Fibroblast of skin of abdomen (primary cell): ENCODE measurements around the gene GNB1L.

Experiments
- DNase-seq: peaks from one replicate; pipeline ENCODE4 v3.0.0-alpha.2; 2013

The GNB1L gene

DNA sequence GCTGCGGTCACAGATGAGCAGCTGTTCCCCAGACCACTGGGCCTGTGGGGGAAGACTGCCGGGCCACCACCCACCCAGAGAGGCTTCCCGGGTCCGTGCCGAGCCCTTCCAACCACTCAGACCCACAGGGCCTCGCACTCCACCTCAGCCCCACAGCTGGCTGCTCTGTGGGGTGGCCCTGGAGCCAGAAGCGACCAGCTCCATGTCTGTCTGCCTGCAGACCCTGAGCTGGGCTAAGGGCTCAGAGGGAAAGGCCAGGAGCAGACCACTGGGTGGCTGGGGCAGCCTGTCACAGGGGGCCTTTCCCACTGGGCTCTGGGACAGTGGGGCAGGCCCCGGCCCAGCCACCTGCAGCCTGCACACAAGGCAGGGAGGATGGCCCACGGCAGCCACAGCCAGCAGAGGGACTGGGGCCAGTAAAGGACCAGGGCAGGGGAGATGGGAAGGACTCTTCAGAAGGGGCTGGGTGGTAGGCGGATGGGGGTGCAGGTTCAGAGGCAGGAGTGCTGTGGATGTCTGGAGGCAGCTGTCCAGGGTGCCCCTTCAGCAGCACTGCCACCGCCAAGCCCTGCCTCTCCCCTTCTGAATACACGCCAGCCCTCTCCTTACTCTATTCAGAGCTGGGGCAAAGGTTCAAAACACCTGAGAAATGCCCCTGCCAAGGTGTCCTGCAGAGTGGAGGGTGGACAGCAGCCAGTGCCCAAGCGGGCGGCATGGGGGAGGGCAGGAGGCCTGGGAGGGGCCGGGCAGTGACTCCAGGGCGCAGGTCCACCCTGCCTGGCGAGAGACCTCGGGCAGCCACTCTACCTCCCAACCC lies 32.2 kb downstream of the GNB1L start:
- DNase-seq, result no peak

GRCh38 chr22:19821523-19822300 lies 33.0 kb downstream of the GNB1L start:
- no peak for DNase-seq

DNA sequence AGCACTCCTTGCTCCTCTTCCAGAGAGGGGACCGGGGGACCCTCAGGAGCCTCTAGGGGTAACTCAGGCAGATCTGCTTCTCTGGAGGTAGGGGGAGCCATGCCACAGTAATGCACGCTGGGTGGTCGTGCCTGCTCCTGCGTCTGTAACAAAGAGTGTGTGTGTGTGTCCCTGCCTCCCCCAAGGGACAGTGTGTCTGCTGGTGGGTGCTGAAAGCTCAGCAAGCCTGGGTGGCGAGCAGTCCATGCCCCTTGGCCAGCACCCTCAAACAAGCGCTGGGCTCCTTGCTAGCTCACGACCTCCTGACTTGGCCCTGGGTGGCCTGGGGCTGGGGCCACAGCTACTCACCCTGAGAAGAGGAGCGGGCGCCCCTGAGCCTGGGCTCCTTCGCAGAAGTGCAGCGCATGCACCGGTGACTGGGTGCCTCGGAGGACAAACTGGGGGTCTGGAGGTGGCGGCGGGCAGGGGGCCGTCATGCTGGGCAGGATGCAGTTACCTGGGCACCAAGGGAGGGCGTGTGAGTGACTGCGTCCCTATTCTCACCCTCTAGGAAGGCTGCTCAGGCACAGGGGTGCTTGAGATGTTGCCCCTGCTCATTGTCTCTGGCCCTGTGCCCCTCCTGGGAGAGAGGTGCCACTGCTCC lies 33.7 kb downstream of the GNB1L start:
- DNase-seq, result no peak

DNA sequence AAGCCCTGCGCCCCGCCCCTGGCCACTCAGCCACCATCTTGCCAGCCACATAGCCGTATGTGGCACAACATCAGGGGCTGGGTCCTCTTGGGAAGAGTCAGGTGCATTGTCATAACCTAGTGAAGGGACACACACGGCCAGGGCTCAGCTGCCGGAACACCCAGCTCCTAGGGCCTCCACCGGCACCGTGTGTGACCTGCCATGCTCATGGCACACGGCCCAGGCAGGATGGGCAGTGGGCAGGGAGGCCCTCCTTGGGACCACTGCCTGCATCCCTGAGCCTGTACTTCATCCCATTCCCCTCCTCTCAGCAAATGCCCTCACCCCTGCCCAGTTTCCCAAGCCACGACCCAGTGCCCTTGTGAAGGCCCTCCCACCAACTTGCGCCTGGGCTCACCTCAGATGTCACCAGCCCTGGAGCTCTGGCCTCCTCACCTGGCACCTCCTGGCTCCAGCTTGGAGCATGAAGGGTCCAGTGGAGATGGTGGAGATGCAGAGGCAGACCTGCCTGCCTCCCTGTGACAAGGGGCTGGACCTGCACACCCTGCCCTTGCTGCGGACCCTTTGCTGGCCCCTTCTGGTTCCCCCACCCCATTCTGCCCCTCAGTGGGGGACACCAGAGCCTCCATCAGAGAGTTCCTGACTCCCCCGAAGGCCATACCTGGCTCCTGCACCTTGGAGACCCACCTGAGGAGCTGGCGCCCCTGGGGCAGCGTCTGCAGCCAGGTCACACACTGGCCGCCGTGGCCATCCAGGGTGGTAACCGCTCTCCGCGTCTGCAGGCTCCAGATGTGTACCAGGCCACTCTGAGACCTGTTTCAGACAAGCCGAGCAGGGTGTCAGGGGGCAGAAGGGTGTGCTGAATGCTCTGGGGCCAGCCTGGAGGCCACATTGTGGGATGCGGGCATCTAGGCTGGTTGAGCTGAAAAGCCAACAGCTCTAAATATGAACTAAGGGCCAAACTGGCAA lies 34.5 kb downstream of the GNB1L start:
- DNase-seq, result no peak

- DNase-seq, result no peak
Measured at GRCh38 chr22:19819208-19819910, 35.3 kb downstream of the GNB1L start.

- no peak for DNase-seq
Measured at GRCh38 chr22:19818324-19819207, 36.1 kb downstream of the GNB1L start.

DNA sequence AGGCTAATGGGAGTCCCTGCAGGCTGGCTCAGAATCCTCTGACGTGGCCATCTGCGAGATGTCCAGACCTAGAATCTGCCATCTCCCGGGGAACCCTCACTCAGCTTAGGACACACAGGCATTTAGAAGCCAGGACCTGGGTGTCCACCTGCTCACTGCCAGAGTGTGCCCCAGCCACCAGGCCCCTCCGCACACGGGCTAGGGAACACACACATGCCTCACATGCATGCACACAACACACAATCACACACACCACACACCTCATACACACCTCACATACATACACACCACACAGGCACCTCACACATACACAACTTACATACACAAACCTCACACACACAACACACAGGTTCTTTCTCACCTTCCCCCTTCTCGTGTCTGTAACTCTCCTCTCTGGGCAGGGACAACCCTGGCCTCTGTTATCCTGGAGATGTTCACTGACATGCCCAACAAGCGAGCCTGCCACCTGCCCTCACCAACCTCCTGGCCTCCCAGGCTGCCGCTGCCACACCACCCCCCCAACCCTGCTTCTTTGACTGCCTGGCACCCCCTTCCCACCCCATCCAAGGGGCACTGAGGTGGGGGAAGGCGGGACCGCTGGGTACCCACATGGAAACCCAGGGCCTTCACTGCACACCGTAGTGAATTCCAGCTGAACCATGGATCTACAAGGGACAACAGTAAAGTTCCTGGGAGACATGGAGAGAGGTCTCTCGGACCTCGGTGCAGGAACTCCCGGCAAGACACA lies 38.1 kb downstream of the GNB1L start:
- no peak for DNase-seq

DNA sequence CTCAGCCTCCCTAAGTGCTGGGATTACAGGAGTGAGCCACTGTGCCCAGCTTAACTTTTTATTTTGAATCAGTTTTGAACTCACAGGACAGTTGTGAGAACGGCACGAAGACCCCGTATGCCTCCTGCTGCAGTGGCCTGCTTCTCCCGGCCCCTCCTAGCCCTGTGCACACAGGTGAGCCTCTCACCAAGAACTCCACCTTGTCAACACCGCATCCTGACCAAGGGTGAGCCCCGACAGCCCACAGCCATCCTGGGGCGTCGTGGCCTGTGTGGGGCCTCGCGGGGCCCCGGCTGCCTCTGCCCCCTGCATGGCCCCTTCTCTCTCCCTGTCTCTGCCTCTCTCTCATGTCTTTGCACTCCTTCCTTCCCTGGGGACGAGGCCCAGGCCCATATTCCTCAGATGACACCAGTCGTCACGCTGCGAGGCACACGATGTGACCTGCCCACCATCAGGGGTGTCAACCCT lies 38.8 kb downstream of the GNB1L start:
- no peak for DNase-seq

GRCh38 chr22:19815093-19815822 lies 39.4 kb downstream of the GNB1L start:
- DNase-seq, result no peak

DNA sequence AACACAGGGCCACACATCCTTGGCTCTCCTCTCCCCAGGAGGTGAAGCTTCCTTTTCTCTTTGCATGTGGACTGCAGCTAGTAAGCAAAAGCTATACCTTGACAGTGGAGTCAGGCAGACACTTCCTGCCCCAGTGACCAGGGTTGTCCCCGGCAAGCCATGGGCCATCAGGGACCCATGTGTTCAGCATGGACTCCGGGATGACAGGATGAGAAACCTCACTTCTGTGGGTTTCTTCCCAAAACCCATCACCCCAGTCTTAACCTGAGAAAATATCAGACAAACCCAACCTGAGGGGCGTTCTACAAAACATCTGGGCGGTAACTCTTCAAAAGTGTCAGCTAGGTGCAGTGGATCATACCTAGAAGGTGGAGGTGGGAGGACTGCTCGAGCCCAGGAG lies 40.2 kb downstream of the GNB1L start:
- no peak for DNase-seq

GRCh38 chr22:19812910-19813309 lies 41.8 kb downstream of the GNB1L start:
- no peak for DNase-seq

DNA sequence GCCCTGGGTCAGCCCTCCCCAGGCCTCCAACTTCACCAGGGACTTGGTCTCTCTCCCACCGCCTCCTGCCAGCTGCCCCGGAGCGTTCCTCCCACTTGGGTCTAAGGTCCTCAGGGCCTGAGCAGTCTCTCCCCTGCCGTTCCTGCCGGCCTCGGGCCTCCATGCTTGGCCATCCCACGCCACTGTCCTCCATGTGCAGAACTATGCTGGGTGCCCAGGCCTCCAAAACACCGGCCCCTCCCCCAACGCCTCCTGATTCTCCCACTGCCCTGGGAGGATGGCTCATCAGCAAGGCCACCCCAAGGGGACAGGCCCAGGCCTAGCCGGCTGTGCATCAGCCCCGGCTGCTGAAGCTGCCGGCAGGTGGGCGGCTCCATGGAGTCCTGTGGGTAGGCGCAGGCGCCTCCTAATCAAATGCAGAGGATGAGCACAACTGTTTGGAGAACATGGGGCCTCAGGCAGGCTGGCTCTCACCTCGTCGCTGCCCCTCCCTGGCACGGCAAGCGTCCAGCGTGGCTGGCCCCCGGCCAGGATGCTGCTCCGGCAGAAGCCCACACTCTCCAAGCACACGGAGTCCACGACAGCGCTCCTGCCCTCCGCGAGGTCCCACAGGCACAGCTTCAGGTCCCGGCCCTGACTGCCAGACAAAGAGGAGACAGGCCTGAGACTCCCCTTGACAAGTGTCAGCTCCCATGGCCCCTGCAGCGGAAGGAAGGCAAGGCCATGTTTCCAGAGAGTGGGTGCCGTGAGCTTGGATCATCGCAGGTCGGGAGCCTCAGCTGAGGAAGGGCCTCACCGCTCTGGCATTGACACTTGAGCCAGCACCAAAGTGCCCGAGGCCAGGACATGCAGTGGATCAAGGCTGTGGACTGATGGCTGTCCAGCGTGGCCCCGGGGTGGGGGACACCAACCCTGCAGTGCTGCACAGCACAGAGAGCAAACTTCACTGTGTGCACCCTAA lies 42.6 kb downstream of the GNB1L start:
- DNase-seq, result no peak

- DNase-seq, result no peak
Measured at GRCh38 chr22:19811211-19811621, 43.5 kb downstream of the GNB1L start.

GRCh38 chr22:19810381-19811201 lies 44.1 kb downstream of the GNB1L start:
- DNase-seq, result peak; percentile 93

DNA sequence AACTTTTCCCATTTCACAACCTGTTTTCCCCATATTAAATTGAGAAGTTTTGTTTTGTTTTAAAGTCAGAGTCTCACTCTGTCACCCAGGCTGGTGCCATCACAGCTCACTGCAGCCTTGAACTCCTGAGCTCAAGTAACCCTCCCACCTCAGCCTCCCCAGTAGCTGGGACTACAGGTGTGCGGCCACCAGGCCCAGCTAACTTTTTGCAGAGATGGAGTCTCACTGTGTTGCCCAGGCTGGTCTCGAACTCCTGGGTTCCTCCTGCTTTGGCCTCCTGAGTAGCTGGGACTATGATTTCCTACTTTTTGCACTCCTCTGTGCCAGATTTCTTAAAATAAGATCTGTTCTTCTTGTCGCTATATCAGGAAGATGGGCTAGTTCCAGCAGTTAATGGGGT lies 44.9 kb downstream of the GNB1L start:
- no peak for DNase-seq

DNA sequence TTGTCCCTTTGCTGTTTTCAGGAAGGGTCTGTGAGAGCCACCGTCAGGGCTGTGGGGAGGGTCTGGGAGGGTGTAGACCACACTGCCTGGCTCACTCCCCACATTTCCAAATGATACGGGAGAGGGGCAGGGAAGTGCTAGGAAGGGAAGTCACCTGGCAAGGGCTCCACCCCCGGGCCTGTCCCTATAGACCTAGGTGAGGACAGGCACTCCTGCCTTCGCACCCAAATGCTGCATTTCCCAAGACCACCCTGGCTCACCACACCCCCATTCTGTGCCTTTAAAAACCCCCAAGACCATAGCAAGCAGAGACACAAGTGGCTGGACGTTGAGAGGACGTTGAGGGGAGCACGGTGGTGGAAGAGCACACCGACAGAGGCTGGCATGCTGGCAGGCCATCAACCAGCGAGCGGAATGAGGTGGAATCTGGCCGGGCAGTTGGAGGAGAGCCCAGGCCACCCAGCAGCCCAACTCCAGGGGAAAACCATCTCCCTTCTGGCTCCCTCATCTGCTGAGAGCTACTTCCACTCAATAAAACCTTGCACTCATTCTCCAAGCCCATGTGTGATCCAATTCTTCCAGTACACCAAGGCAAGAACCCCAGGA lies 45.7 kb downstream of the GNB1L start:
- DNase-seq, result no peak
